ENCODE results near the gene LTBP4.

The LTBP4 gene

DNA sequence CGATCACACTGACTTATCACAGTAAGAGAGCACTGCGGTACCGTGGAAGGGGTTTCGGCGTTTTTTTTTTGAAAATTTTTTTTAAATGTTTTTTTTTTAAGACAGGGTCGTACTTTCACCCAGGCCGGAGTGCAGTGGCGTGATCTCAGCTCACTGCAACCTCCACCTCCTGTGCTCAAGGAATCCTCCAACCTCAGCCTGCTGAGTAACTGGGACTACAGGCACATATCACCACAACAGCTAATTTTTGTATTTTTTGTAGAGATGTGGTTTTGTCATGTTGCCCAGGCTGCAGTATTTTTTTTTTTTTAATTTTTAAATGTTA, 19.0 kb downstream of the LTBP4 start:
- Histone ChIP-seq H3F3A (ENCODE audit: control insufficient read depth, insufficient read depth) (peaks cover 3% of the 10 kb centered on the region; the same call in 1 of the 2 replicates), H3K27ac (ENCODE audit: low read depth, low read length) (no peak overlapping the region), H3K4me1 (ENCODE audit: control insufficient read depth, low read length) (peaks cover 2% of the 10 kb centered on the region), H3K36me3 (ENCODE audit: control insufficient read depth, low read length) (no peaks in the 10 kb centered on the region), H3K9me2 (replicated peaks; ENCODE audit: control insufficient read depth, low read length) (no peaks in the 10 kb centered on the region), H3K27me3 (ENCODE audit: control insufficient read depth, low read length) (no peaks in the 10 kb centered on the region), H3K4me3 (ENCODE audit: low read length) (no peak overlapping the region), H4K20me1 (ENCODE audit: control insufficient read depth, insufficient read depth, low read depth, low read length) (no peaks in the 10 kb centered on the region), H3K79me2 (ENCODE audit: control insufficient read depth, low read length) (no peaks in the 10 kb centered on the region), H3K4me2 (ENCODE audit: low read length) (no peak overlapping the region), H3K9me3 (ENCODE audit: control insufficient read depth, insufficient read depth, low read length) (no peaks in the 10 kb centered on the region)
- TF ChIP-seq CTCF (IDR thresholded peaks at IDR 0.05; ENCODE audit: low read depth, low read length, poor library complexity, severe bottlenecking) (no peak), EZH2phosphoT487 (IDR thresholded peaks at IDR 0.05; ENCODE audit: borderline replicate concordance, low read length) (no peak)

DNA sequence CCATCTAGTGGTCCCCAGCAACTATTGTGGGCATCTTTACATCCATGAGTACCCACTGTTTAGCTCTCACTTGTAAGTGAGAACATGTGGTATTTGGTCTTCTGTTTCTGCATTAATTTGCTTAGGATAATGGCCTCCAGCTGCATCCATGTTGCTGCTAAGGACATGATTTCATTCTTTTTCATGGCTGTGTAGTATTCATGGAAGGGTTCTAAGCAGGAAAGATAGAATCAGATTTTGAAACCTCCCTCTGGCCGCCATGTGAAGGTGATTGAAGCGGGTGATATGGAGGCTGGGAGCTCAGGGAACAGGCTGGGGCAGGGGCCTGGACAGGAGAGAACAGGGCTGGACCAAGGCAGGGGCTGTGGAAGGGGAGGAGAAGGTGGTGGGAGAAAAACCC, 20.1 kb downstream of the LTBP4 start:
- no peaks in the 10 kb centered on the region for H3K27me3 ChIP-seq (ENCODE audit: control insufficient read depth, low read length)
- no peaks in the 10 kb centered on the region for H3K4me1 ChIP-seq (ENCODE audit: control insufficient read depth, low read length)
- H3K9me3 ChIP-seq (ENCODE audit: control insufficient read depth, insufficient read depth, low read length): no peaks in the 10 kb centered on the region
- H3K36me3 ChIP-seq (ENCODE audit: control insufficient read depth, low read length): no peaks in the 10 kb centered on the region
- no peaks in the 10 kb centered on the region for H4K20me1 ChIP-seq (ENCODE audit: control insufficient read depth, insufficient read depth, low read depth, low read length)
- H3K79me2 ChIP-seq (ENCODE audit: control insufficient read depth, low read length): no peaks in the 10 kb centered on the region
- peaks cover 3% of the 10 kb centered on the region; the same call in 1 of the 2 replicates for H3F3A ChIP-seq (ENCODE audit: control insufficient read depth, insufficient read depth)
- no peak overlapping the region for H3K27ac ChIP-seq (ENCODE audit: low read depth, low read length)
- no peak overlapping the region for H3K4me2 ChIP-seq (ENCODE audit: low read length)
- no peak overlapping the region for H3K4me3 ChIP-seq (ENCODE audit: low read length)
- no peaks in the 10 kb centered on the region for H3K9me2 ChIP-seq (replicated peaks; ENCODE audit: control insufficient read depth, low read length)
- TF ChIP-seq CTCF (IDR thresholded peaks at IDR 0.05; ENCODE audit: low read depth, low read length, poor library complexity, severe bottlenecking) (no peak), EZH2phosphoT487 (IDR thresholded peaks at IDR 0.05; ENCODE audit: borderline replicate concordance, low read length) (no peak)

GRCh38 chr19:40621966-40622772, 21.0 kb downstream of the LTBP4 start:
- Histone ChIP-seq H3K9me2 (replicated peaks; ENCODE audit: control insufficient read depth, low read length) (no peaks in the 10 kb centered on the region), H3F3A (ENCODE audit: control insufficient read depth, insufficient read depth) (peaks cover 3% of the 10 kb centered on the region; the same call in 1 of the 2 replicates), H4K20me1 (ENCODE audit: control insufficient read depth, insufficient read depth, low read depth, low read length) (no peaks in the 10 kb centered on the region), H3K9me3 (ENCODE audit: control insufficient read depth, insufficient read depth, low read length) (no peaks in the 10 kb centered on the region), H3K4me1 (ENCODE audit: control insufficient read depth, low read length) (no peaks in the 10 kb centered on the region), H3K4me3 (ENCODE audit: low read length) (no peak overlapping the region), H3K4me2 (ENCODE audit: low read length) (no peak overlapping the region), H3K27ac (ENCODE audit: low read depth, low read length) (no peak overlapping the region), H3K27me3 (ENCODE audit: control insufficient read depth, low read length) (no peaks in the 10 kb centered on the region), H3K36me3 (ENCODE audit: control insufficient read depth, low read length) (no peaks in the 10 kb centered on the region), H3K79me2 (ENCODE audit: control insufficient read depth, low read length) (no peaks in the 10 kb centered on the region)
- no peak for TF ChIP-seq EZH2phosphoT487 (IDR thresholded peaks at IDR 0.05; ENCODE audit: borderline replicate concordance, low read length)
- no peak for TF ChIP-seq CTCF (IDR thresholded peaks at IDR 0.05; ENCODE audit: low read depth, low read length, poor library complexity, severe bottlenecking)
